HG03342 (cell line): ENCODE results near the gene REEP1.
A peak's percentile ranks its signal among the peaks of the same experiment; 100 is the strongest.

Source experiments
- ATAC-seq: cut with Tn5 transposase; IDR thresholded peaks from one replicate; pipeline ENCODE4 v1.9.1; 2021; ENCODE audit warnings: mild to moderate bottlenecking, moderate library complexity; ENCODE audit not compliant: unreplicated experiment

Gene REEP1

DNA sequence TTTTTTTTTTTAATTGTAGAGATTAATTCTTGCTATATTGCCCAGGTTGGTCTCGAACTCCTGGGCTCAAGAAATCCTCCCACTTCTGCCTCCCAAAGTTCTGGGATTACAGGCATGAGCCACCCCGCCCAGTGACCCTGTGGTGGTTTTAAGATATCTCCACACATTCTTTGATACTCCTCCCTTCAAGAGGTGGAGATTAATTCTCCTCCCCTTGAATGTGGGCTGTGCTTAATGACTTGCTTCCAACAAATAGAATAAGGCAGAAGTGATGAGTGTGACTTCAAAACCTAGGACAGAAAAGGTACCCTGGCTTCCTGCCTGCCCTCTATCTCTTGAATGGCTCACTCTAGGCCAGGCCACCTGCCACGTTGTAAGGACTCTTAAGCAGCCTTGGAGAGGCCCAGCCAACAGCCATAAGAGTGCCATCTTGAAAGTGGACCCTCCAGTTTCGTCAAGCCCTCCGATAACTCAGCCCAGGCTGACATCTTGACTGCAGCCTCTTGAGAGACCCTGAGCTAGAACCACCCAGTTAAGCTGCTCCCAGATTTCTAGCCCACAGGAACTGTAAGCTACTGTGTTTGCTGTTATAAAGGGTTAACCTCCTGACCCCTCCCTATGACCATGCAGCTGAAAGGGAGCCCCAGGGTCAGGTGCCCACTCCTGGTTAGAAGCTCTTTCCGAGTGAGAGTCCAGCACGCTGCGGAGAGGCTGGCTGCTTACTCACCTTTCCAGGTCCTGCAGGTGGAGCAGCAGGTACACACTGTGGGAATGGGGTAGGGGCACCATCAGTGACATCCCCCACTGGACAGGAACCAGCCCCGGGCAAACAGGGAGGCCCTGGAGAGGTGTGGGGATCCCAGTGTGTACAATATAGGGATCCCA, 110.5 kb downstream of the REEP1 start:
- ATAC-seq = no peak

DNA sequence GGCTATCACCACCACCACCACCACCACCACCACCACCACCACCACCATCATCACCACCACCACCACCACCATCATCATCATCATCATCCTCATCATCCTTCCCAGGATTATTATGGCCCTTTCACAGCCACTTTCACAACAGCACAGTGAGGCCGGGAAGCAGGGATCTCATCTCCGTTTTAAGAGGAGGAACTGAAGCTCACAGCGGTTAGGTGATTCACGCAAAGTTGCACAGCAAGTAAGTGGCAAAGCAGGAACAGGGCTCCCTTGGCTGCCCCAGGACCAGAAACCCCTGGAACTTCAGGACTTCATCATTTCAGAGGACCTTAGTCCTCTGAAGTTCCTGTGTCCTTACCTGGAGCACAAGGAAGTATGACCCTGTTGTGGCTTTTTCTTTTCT, 111.4 kb downstream of the REEP1 start:
- no peak for ATAC-seq

DNA sequence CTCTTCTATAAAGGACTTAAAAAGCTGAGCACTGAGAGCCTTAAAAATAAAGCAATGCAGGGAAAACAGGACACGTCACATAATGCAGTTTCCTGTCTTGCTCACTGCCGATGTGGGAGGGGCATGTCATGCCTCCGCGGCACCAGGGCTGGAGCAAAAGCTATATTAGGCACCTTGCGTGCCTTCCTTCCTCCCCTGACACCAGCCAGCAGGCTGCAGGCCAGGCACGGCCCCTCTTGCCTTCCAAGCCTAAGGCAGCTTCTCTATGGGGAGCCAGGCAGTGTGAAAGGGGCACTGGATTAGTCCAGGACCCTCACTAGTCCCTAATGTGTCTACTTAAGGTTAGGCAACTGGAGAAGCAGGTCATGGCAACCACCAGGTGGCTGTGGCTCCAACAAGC, 111.8 kb downstream of the REEP1 start:
- ATAC-seq = no peak

DNA sequence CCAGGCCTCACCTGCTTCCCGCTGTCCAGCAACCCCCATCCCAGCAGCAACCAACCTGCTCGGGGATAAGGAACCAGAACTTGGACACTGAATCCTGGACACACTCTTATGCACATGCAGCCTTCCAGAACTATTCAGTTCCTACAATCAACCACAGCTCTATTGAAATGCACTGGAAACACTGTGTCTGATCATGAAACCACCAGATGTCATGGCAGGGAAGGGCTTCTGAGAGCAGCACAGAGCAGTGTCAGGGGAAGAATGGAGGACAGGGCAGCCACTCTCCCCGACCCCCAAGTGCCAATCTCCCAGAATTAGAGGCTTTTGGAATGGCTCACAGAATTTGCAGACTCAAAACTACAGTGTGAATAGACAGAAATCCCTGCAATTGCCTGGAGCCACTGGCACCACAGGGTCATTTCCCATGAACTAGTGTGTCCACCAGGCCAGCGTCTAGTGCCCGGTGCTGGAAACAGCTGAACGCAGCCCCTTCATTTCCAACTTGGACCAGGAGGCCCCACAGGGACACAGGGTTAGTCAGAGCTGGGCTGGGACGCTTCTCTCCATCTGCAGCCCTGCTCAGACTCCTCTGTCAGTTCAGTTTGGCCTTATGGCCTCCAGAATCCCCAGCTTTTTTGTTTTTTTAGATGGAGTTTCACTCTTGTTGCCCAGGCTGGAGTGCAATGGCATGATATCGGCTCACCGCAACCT, 112.6 kb downstream of the REEP1 start:
- ATAC-seq = no peak

DNA sequence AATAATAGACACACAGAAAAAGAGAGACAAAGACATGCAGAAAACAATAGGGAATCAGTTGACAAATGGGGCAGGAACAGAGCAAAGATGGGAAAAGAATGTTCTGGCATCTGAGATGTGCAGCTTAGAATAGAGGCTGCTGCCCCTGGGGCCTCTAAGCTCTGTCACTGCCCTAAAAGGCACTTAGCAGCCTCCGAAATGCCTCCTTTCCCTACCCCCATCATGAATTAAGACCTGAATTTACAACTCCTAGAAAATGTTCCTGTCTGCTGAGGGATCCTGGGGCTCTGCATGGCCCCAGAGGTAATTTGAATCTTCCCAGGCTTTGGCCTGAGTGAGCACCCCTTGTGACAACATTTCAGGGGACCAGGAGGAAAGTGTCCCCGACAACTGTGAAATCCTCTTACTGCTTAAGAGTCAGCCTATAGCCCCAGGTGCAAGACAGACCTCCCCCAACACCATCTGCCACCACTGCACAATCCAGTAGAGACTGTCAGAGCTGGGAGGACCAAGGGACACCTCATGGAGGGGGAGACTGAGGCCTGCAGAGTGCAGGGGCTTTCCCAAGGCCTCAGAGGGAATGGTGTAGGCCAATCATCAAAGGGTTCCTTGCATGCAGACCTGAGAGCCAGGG, 113.4 kb downstream of the REEP1 start:
- ATAC-seq = no peak

DNA sequence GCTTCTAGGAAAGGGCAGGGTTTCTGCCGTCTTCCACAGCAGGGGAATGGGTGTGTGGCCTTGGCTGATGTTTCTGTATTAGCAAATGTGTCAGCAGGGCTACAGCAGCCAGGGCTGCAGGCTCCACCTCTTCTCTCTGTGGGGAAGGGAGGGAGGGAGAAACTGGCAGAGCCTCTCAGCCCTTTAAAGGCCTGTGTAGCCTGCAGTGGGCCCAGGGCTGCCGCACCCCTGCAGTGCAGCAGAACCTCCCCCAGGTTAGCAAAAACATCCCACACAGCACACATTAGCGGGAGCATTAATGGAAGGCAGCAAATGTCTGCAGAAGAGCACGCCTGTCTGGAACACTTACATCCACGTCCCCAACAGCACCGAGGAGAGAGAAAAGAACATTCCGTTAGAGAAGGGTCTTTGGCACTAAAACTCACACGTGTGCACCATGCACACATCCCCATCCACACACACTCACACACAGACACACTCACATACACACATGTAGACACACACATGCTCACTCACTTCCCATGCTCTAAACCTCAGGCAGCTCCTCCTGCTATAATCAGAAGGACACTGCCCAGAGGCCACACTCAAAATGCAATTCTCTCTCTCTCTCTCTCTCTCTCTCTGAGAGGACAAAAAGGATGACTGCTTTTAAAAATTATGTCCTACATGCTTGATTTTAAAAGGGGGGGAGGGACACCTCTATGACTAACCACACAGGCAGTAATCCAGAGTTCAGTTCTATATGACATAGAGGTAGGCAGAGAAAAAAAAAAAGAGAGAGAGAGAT, 114.1 kb downstream of the REEP1 start:
- ATAC-seq = no peak

DNA sequence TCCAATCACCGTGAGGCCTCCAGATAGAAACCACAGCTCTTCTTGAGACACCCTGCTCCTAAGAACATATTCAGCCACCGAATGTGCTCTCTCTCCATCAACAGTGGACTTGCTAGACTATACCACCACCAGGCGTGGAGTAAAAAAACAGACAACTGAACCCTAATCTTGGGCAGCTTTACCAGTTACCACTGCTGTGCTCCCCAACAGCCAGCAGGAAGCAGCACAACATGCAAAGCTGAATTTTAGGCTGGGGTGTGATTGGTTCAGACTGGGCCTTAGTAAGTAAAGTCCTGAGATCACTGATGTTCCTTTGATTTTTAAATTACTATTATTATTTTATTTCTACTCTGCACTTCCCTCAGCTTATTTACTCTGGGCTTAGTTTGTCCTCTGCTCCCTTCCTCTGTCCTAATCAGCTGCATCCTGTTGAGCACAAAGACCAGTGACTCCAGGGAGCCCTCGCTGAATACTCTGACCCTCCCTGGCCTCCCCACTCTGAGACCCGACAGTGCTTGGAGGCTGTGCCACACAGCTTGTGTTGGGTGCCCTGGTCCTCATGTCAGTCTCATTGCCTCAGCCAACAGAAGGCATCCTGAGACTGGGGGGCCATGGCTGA, 116.3 kb downstream of the REEP1 start:
- ATAC-seq = peak; percentile 60

DNA sequence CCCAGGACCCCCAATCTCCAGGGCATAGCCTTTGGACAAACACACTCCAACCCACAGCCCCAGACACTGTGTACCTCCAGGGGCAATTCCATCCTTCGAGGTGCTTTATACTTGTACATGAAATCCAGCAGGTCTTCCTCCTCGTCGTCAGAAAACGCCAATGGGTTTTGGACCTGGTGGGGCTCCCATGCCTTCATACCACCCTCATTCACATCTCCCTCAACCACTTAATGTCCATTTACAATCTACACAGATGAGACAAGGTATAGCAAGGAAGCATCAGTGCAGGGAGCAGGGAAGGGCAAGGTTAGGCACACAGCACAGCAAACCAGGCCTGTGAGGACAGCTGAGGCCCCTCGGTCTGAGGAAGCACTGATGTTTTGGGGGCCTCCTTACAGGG, 117.5 kb downstream of the REEP1 start:
- no peak for ATAC-seq

DNA sequence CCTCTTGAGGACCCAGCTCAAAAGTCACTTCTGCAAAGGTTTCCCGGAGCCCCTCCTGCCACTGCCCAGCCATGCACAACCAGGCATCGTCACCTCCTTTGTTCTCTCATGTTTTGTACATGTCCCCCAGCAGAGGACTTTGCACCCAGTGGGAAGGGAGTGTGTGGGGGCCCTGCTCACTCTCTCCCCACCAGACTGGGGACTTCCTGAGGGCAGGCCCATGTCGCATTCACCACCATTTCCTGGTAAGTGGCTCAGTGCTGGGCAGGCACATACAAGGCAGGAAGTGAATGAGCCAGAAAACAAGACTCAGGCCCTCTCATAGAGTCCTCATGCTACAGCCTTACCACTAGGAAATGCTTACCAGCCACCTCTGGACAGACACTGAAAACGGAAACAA, 119.3 kb downstream of the REEP1 start:
- no peak for ATAC-seq

DNA sequence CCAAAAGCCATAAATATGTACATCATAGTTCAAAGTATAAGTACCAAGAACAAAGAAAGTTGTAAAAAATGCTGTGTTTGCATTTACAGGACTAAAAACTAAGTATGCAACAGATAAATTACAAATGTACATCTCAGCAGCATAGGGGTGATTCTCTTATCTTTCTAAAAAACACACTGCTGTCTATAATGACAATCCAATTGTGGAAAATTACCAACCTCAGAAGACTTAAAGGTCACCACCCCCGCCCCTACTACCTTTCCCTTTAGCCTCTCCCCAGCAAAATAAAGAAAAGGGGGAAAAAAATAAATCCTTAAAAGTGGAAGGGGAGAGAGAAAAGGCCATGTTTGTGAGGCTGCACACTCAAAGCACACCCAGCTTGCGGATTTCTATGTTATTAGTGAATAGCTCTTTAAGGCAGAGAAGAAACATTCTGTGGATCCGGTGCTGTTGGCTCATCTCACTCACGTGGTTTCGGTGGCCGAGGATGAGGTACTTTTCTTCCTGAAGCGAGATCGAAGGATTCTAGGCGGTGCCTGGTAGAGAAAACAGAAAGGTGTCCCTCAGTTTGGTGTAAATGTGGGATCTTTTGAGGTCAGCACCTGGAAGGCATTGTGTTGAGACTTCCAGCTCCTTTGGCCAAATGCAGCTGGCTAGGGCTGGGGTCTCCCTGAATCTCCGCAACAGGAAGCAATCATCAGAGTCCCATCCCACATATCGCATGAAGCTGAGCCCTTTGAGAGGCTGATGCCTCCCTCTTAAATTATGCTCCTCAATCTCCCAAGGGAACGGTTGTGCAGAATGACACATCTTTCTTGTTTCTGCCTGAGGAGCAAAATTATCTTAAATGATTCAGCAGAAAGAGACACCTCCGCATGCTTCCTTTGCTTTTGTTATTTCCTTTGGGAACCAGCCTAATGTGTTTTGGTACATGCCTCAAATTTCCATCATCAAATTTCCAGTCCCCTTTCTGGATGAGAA, 120.6 kb downstream of the REEP1 start:
- ATAC-seq = no peak

DNA sequence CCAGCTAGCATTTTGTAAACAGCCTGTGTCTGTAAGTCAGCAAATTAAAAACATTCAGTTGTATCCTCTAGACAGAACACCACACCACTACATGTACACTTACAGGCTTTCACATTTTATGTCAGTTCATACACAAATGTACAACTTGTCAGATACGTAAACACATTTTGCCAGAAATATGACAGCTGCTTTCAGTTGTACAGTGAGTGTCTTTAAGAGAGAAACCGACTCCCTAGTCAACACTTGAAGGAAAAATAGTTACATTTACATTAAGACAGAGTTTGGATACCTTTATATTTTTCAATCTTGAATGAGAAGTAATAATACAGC, 123.0 kb downstream of the REEP1 start:
- no peak for ATAC-seq

DNA sequence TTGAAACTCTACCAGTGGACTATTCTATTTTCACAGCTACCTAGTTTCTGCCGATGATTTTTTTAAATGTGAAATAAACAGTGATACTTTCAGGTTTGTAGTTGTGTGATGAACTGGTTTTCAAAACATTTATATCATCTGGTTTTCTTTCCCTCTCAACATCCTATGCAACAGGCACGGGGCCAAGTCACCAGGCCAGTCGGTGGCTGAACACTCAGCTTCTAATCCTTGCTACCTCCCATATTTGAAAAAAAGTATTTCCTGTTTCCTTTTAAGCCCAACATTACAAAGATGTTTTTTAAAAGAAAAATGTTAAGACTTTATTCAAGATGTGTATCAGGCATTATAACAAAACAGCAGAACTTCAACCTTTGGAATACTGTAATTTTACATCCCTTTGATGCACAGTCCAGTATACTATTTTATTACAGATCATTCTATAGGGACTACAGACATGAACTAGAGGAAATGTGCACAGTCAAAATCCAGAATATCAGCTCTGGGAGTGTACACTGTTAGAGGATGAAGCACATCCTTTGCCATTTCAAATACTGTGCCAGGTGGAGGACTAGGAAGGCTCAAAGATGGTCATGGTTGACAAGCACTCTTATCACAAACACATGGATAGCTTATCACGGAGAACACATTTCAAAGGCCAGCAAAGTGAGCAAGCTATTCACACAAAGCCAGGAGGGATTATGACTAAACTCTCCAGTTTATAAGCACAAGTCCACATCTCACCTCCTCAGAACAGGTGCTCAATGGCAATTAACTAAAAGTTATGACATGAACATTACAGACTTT, 123.5 kb downstream of the REEP1 start:
- ATAC-seq = no peak

DNA sequence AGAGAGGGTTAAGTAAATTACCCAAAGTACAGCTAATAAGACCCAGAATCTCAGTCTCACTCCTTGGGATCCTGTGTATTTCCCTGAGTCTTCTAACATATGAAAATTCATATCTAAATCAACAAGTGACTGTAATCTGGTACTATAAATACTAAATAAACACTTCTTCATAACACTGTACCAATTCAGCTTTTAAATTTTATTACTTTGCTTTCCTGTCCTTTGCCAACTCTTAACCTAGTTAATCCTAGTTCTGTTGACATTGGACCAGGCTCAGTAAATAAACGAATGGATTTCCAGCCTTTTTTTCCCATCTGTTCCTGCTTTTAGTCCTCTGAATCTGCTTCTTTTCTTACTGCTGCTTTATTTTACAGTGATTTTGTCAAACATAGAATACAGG, 124.4 kb downstream of the REEP1 start:
- no peak for ATAC-seq

DNA sequence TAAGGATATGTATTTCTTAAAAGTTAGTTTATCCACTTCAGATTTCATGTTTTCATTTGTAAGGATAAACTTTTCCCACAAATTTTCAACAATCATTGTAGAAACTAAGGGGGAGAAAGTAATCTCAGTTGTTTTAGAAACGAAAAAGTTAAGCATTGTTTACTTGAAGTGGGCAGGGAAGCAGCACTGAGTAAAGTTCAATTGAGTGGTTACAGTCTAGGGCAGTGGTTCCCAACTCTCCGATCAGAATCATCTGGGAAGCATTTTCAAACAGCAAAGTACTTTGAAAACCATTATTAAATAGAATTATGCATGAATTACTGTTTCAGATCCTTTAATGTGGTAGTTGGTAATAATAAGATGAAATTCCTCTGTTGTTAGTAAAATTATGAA, 125.6 kb downstream of the REEP1 start:
- ATAC-seq = no peak

DNA sequence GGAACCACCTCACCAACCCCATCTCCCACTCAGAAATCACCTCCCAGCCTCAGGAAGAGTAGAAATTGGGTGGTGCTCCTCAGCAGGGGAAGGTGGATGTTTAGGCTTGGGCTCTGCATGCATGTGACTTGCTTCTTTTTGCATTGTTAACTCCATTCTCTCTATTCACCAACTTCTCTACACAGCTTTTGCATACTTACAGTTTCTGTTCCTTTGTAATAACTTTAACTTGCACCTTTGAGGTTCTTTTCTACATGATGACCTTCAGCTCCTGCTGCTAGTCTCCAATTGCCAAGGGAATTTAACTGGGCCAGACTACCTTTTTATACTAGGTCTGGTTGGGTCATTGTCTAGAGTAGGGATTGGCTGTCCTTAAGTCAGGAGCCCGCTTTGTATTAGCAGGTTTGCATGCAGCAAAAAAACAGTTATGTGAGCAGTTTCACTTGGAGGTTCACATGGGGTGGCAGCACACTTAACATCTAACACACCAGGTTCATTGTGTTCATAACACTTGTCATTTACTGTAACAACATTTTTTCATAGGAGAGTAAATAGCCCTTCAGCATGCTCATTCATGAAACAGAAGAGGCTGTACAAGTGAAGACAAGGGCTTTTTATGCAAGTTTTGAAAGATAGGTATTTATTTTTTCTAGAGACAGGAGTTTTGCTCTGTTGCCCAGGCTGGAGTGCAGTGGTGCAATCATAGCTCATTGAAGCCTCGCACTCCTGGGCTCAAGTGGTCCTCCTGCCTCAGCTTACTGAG, 126.2 kb downstream of the REEP1 start:
- ATAC-seq = no peak

DNA sequence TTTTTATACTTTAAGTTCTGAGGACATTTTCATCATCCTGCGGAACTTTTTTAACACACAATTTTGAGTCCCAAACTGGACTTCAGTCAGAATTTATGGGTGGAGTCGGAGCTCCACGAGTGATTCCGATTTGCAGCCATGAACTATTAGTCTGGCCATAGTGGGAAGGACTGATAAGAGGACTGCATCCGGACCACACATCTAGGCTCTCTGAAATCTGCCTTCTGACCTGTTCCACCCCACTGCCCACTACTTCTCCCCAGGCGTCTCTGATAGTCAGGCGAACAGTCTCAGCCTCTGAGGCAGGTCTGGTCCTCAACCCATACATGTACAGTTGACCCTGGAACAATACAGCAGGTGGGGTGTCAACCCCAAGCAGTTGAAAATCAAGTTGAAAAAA, 133.0 kb downstream of the REEP1 start:
- ATAC-seq = no peak

DNA sequence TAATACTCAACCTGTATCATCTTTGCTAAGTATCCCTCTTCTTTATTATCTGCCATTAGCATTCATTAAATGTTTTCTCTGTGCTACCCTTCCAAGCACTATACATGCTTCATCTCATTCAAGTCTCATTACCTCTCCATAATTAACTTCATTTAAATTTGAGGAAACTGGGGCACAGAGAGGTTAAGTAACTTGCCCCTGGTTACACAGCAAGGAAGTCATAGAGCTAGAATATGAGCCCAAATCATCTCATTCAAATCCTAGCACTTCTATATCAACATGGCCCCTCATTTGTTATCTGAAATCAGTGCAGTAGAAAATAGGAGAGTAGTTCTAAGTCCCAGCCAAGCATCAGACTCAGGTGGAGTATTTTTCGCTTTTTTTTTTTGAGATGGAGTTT, 133.8 kb downstream of the REEP1 start:
- no peak for ATAC-seq

DNA sequence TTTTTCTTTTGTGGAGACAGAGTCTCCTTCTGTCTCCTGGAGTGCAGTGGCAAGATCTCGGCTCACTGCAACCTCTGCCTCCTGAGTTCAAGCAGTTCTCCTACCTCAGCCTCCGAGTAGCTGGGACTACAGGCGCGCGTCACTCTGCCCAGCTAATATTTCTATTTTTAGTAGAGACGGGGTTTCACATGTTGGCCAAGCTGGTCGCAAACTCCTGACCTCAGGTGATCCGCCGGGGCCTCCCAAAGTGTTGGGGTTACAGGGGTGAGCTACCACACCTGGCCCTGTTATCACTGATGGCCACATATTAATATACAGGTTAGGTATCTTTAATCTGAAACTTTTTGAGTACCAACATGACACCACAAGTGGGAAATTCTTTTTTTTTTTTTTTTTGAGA, 134.7 kb downstream of the REEP1 start:
- no peak for ATAC-seq
